HG02840 (cell line): ENCODE measurements around the gene SCN2A.
"Not testable (repeated sequence)": the region's sequence is repeated elsewhere in the genome, so short reads cannot be mapped to it uniquely, and the experiment has no call there.

Experiments
- ATAC-seq: cut with Tn5 transposase; IDR thresholded peaks from one replicate; pipeline ENCODE4 v1.9.1; 2021; ENCODE audit warnings: mild to moderate bottlenecking, moderate library complexity, moderate number of reproducible peaks; ENCODE audit not compliant: unreplicated experiment, low FRiP score

Gene SCN2A

DNA sequence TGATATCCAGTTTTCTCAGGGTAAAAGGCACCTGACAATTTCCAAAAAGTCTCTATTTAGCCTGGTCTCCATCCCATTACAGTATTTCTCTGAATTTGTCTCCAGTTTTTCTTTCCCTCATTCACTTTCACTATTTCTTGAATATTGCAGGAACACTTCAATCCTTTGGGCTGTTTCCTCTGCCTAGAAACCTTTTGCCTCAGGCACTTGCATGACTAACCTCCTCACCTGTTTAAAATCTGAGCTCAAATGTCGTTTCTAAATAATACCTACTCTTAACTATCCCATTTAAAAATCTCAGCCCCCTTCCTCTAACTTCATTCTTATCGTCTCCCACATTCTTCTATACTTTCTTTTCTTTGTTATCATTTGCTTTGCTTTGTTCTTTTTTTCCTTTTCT is 9.0 kb downstream of the SCN2A start:
- no peak for ATAC-seq

- ATAC-seq = no peak
These were observed 12.2 kb downstream of the SCN2A start for GRCh38 chr2:165251366-165251765.

DNA sequence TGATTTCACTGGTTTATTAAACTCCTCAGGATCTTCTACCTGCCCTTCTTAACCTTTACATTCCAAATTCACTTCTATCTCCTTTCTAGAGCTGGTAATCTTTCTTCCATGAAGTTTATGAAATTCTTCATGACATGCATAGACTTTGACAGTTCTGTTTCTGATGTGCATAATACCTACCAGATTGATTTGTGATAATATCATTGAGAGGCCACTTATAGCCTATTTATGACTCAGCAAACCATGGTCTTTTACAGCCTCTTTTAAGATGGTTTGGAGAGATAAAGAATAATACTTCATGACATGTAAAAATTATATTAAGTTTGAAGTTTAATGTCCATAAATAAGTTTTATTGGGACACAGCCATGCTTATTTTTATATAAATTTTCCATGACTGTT is 14.0 kb downstream of the SCN2A start:
- ATAC-seq = no peak

GRCh38 chr2:165256618-165257017 is 17.4 kb downstream of the SCN2A start:
- ATAC-seq = no peak

- ATAC-seq = not testable (repeated sequence)
These were observed 21.1 kb downstream of the SCN2A start for GRCh38 chr2:165260347-165260746.

DNA sequence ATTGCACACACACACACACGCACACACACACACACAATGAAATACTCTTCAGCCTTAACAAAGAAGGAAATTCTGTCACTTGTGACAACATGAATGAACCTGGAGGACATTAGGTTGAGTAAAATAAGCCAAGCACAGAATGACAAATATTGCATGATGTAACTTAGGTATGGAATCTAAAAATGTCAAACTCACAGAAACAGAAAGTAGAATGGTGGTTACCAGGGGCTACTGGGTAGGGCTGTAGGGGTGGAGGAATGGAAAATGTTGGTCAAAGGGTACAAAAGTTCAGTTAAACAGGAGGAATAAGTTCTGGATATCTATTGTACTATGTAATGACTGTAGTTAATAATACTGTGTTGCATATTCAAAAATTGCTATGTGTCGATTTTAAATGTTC is 29.5 kb downstream of the SCN2A start:
- ATAC-seq = no peak

- ATAC-seq = no peak
These were observed 34.0 kb downstream of the SCN2A start for GRCh38 chr2:165273176-165273575.

DNA sequence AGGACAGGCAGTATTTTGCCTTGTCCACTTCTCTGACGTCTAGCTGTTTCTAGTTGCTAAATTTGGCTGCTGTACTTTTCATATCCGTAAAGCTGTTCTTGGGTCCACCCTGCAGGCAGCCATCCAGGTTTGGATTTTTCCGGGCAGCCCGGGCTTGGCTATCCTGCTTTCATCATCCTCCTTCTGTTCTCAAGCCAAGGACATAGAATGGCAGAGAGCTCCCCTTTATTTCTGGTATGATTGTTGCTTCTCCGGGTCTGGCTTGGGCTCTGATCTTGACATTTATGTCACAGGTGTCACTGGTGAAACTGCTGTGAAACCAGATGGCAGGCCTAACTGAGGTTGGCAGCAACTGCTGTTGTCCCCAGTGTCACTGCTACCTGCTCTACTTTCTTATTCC is 35.5 kb downstream of the SCN2A start:
- no peak for ATAC-seq

DNA sequence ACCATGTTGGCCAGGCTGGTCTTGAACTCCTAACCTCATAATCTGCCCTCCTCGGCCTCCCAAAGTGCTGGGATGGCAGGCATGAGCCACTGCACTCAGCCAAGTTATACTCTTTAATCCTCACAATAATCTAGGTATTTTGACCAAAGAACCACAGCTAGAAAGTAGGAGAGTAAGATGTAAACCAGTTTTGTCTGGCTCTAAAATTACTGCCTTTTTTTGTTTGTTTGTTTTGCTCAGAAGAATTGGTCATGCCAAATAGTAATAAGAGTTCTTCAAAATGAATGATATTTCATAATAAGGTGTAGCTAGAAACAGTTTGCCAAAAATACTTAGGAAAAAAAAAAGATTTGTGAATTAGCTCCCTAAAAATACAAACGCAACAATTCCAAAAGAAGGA is 36.7 kb downstream of the SCN2A start:
- ATAC-seq = no peak

GRCh38 chr2:165277295-165277694 is 38.1 kb downstream of the SCN2A start:
- no peak for ATAC-seq

GRCh38 chr2:165277860-165278656 is 38.8 kb downstream of the SCN2A start:
- ATAC-seq = no peak

- ATAC-seq = no peak
These were observed 41.1 kb downstream of the SCN2A start for GRCh38 chr2:165280356-165280755.

- no peak for ATAC-seq
These were observed 42.2 kb downstream of the SCN2A start for GRCh38 chr2:165281387-165281786.

DNA sequence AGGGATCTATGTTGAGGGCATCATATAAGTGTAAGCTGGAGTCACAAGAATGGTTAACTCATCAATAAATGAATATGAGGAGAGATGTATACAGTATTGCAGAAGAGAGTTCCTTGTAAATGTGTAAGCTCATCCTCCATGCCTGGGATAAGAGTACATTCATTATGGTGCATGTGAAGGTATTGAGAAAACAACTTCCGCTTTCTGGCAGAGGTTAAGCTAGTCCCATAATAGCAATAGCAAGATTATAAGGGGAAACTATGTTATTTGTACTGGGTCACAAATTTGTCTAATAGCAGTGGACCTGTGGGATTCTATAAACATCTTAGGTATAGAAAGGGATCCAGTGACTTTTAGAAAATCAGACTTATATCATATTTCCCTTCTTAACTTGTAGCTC is 44.1 kb downstream of the SCN2A start:
- no peak for ATAC-seq

- no peak for ATAC-seq
These were observed 48.0 kb downstream of the SCN2A start for GRCh38 chr2:165287094-165287778.

GRCh38 chr2:165289069-165289468 is 49.9 kb downstream of the SCN2A start:
- no peak for ATAC-seq

DNA sequence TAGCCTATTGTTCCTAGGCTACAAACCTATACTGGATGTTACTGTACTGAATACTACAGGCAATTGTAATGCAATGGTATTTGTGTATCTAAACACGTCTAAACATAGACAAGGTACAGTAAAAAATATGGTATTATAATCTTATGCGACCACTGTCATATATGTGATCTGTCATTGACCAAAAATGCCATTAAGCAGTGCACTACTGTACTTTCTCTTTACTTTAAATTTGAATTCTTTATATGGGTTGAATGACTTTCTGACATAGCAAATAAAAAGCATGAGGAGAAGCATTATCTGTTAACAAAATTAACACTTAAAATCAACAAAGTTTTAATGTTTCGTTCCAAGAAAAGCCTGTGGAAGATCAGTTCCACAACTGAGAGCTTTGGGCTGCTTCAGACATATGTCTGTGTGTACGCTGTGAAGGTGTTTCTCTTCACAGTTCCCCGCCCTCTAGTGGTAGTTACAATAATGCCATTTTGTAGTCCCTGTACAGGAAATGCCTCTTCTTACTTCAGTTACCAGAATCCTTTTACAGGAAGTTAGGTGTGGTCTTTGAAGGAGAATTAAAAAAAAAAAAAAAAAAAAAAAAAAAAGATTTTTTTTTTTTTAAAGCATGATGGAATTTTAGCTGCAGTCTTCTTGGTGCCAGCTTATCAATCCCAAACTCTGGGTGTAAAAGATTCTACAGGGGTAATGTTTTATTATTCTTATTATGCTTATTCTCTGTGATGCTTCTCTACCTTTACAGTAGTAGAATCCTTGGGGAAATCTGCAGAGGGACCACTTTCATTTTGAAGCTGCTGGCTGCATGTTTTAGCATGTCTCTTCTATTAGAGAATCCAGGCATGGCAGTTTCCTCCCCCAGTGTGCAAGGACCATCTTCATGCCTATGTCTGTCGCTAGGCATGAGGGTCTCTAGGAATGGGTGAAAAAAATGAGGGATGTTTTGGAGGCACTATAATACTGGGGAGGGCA is 54.5 kb downstream of the SCN2A start:
- peak; percentile 100 for ATAC-seq

DNA sequence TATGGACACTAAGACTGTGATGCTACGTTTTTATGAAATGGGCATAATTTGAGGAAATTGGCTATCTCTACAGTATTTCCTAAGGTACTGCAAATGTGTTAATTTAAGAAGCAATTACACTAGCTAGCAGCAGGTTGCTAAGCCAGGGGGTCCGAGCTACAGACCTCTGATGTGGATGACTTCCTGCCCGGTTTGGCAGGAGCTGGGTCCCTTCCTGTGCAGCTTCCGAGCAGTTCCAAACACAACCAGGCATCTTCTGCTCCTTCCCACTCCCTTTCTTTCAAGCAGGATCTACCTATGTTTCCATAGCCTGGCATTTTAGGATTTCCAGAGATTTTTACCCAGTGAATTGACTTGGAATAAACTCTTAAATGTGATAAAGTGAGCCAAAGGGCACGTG is 55.7 kb downstream of the SCN2A start:
- no peak for ATAC-seq

DNA sequence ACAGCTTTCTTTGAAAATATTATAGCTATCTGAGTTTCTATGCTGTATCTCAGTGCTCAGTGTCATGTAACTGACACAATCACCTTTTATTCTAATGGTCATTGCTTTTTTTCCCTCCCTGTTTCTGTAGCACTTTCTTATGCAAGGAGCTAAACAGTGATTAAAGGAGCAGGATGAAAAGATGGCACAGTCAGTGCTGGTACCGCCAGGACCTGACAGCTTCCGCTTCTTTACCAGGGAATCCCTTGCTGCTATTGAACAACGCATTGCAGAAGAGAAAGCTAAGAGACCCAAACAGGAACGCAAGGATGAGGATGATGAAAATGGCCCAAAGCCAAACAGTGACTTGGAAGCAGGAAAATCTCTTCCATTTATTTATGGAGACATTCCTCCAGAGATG is 56.4 kb downstream of the SCN2A start:
- ATAC-seq = no peak

- ATAC-seq = no peak
These were observed 66.3 kb downstream of the SCN2A start for GRCh38 chr2:165305391-165306096.
